Thymus (tissue), 11 donors: ENCODE results near the gene MFSD8. TPM values are rescaled to one million over a fixed set of nuclear protein-coding genes. Genes with fewer than 3 reads are reported as not detected.
"Not testable (repeated sequence)": the region's sequence is repeated elsewhere in the genome, so short reads cannot be mapped to it uniquely, and the experiment has no call there.

Experiments
- DNase-seq, 9 donors: peaks; one replicate each; pipeline ENCODE4 v3.0.0-alpha.2; 2013; ENCODE audit warnings: low spot score in 9 of 9, low read depth in 6 of 9, missing footprints in 1 of 9
- H3K27ac ChIP-seq, 2 donors: one replicate each; pipeline ENCODE4 v1.5.1; 2013; ENCODE audit warnings: control low read depth in 1 of 2, low read depth in 1 of 2, low read length in 1 of 2, mild to moderate bottlenecking in 1 of 2, moderate library complexity in 1 of 2
- H3K27me3 ChIP-seq, 2 donors: one replicate each; pipeline ENCODE4 v1.5.1; 2013; ENCODE audit warnings: low read length in 1 of 2; ENCODE audit not compliant: control insufficient read depth in 2 of 2, insufficient read depth in 1 of 2
- H3K36me3 ChIP-seq, 2 donors: one replicate each; pipeline ENCODE4 v1.5.1; 2013; ENCODE audit warnings: low read length in 1 of 2, mild to moderate bottlenecking in 1 of 2, moderate library complexity in 1 of 2; ENCODE audit not compliant: control insufficient read depth in 2 of 2, insufficient read depth in 2 of 2
- H3K4me1 ChIP-seq, 2 donors: one replicate each; pipeline ENCODE4 v1.5.1; 2013; ENCODE audit warnings: low read length in 2 of 2; ENCODE audit not compliant: control insufficient read depth in 2 of 2, insufficient read depth in 2 of 2
- H3K4me3 ChIP-seq, 2 donors: one replicate each; pipeline ENCODE4 v1.5.1; 2013; ENCODE audit warnings: low read length in 2 of 2, control low read depth in 1 of 2, mild to moderate bottlenecking in 1 of 2
- H3K9me3 ChIP-seq, 2 donors: one replicate each; pipeline ENCODE4 v1.5.1; 2013; ENCODE audit warnings: low read length in 1 of 2, mild to moderate bottlenecking in 1 of 2; ENCODE audit not compliant: control insufficient read depth in 2 of 2, insufficient read depth in 1 of 2
- WGBS: extraction: QIAGEN DNeasy Blood & Tissue Kit; methylation state at CpG from one replicate; pipeline ENCODE4 v1.1.7; 2013; 5-methylcytosine and 5-hydroxymethylcytosine counted together
- polyA plus RNA-seq: library from polyadenylated mRNA; stranded (reverse); fragments of 200-250 nt; gene quantifications from one replicate; pipeline ENCODE4 v1.2.3, GENCODE V29; 2013
- total RNA-seq: library from RNA; stranded (reverse); fragments of 120-200 nt; gene quantifications from one replicate; pipeline ENCODE4 v1.2.4, GENCODE V29; 2013
- donor health status: healthy.

Gene MFSD8
- total and polyA plus RNA-seq, 2 donors = 18.1 to 31.2 TPM

DNA sequence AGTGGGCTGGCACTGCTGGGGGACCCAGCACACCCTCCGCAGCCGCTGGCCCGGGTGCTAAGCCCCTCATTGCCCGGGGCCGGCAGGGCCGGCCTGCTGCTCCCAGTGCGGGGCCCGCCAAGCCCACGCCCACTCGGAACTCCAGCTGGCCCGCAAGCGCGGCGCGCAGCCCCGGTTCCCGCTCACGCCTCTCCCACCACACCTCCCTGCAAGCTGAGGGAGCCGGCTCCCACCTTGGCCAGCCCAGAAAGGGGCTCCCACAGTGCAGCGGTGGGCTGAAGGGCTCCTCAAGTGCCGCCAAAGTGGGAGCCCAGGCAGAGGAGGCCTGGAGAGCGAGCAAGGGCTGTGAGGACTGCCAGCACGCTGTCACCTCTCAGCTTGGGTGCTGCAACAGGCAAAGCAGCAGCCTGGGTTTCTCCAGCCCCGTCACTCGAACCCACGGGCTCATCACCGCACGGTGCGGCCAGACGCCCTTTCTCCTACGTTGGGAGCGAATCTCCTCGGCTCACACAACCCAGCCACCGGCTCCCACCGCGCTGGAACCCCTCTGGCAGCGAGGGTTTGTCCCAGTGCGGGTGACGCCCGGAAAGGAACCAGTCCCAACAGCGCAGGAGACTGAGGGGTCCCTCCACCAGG, 429 bp downstream of the MFSD8 start:
- not testable (repeated sequence) for DNase-seq, H3K4me1 ChIP-seq

DNA sequence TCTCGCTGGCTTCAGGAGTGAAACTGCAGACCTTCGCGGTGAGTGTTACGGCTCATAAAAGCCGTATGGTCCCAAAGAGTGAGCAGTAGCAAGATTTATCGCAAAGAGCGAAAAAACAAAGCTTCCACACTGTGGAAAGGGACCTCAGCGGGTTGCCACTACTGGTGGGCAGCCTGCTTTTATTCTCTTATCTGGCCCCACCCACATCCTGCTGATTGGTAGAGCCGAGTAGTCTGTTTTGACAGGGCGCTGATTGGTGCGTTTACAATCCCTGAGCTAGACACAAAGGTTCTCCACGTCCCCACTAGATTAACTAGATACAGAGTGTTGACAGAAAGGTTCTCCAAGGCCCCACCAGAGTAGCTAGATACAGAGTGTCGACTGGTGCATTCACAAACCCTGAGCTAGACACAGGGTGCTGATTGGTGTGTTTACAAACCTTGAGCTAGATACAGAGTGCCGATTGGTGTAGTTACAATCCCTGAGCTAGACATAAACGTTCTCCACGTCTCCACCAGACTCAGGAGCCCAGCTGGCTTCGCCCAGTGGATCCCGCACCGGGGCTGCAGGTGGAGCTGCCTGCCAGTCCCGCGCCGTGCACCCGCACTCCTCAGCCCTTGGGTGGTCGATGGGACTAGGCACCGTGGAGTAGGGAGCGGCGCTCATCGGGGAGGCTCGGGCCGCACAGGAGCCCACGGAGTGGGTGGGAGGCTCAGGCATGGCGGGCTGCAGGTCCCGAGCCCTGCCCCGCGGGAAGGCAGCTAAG, 1.2 kb downstream of the MFSD8 start:
- not testable (repeated sequence) for DNase-seq, H3K4me1 ChIP-seq, H3K9me3 ChIP-seq, H3K27ac ChIP-seq, H3K27me3 ChIP-seq, H3K36me3 ChIP-seq
- peak overlapping the region in 1 of 2 donors; percentile 73 for H3K4me3 ChIP-seq
- 60% methylated on average over 32 of the region's 35 CpGs for WGBS

More for the DNA sequence above, 429 bp downstream of the MFSD8 start:
- not testable (repeated sequence) for H3K36me3 ChIP-seq, H3K9me3 ChIP-seq, H3K27me3 ChIP-seq
- peak overlapping the region; percentile 96 to 97 for H3K27ac ChIP-seq
- WGBS = under 1% methylated on average over 41 of the region's 41 CpGs
- peak overlapping the region; percentile 73 to 97 for H3K4me3 ChIP-seq

GRCh38 chr4:127959794-127960193, 5.2 kb downstream of the MFSD8 start:
- H3K36me3 ChIP-seq = peaks cover 0 to 2% of the 10 kb centered on the region in 2 donors
- no peak overlapping the region for H3K27ac ChIP-seq
- WGBS = 95% methylated on average over 1 of the region's 1 CpG
- H3K27me3 ChIP-seq = no peaks in the 10 kb centered on the region
- no peak for DNase-seq
- no peaks in the 10 kb centered on the region for H3K4me1 ChIP-seq
- no peaks in the 10 kb centered on the region for H3K9me3 ChIP-seq
- H3K4me3 ChIP-seq = no peak overlapping the region

- no peak for DNase-seq
- Histone ChIP-seq H3K27me3 (no peaks in the 10 kb centered on the region), H3K4me1 (no peaks in the 10 kb centered on the region), H3K9me3 (no peaks in the 10 kb centered on the region), H3K36me3 (peaks cover 0 to 2% of the 10 kb centered on the region in 2 donors), H3K27ac (no peak overlapping the region), H3K4me3 (no peak overlapping the region)
- WGBS = 96% methylated on average over 2 of the region's 2 CpGs
These were observed 7.9 kb downstream of the MFSD8 start for GRCh38 chr4:127957105-127957504.

- Histone ChIP-seq H3K27ac (no peak overlapping the region), H3K9me3 (no peaks in the 10 kb centered on the region), H3K4me1 (no peaks in the 10 kb centered on the region), H3K4me3 (no peak overlapping the region), H3K27me3 (no peaks in the 10 kb centered on the region), H3K36me3 (peaks cover 0 to 4% of the 10 kb centered on the region in 2 donors)
- WGBS = 98% methylated on average over 1 of the region's 1 CpG
- DNase-seq = no peak
These were observed 28.0 kb downstream of the MFSD8 start for GRCh38 chr4:127936974-127937373.

DNA sequence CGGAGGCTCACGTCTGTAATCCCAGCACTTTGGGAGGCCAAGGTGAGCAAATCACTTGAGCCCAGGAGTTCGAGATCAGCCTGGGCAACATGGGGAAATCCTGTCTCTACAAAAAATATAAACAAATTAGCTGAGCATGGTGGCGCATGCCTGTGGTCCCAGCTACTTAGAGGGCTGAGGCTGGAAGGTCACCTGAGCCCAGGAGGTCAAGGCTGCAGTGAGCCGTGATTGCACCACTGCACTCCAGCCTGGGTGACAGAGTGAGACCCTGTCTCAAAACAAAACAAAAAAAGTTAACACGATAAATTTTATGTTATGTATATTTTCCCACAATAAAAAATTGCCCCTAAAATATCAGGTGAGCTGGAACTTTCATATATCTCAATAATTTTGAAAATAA, 33.1 kb downstream of the MFSD8 start:
- not testable (repeated sequence) for H3K27ac ChIP-seq, H3K4me1 ChIP-seq, H3K4me3 ChIP-seq, H3K9me3 ChIP-seq, DNase-seq, H3K36me3 ChIP-seq, H3K27me3 ChIP-seq
- 97% methylated on average over 6 of the region's 6 CpGs for WGBS

- H3K9me3 ChIP-seq = no peaks in the 10 kb centered on the region
- H3K4me3 ChIP-seq = no peak overlapping the region
- H3K27me3 ChIP-seq = no peaks in the 10 kb centered on the region
- H3K27ac ChIP-seq = no peak overlapping the region
- 98% methylated on average over 1 of the region's 1 CpG for WGBS
- peaks cover 5 to 10% of the 10 kb centered on the region in 2 donors for H3K36me3 ChIP-seq
- DNase-seq = no peak
- no peaks in the 10 kb centered on the region for H3K4me1 ChIP-seq
These were observed 34.8 kb downstream of the MFSD8 start for GRCh38 chr4:127930175-127930574.

GRCh38 chr4:127925720-127926119, 39.3 kb downstream of the MFSD8 start:
- WGBS = 100% methylated on average over 2 of the region's 2 CpGs
- H3K4me1 ChIP-seq, H3K27me3 ChIP-seq, H3K9me3 ChIP-seq, H3K27ac ChIP-seq, H3K4me3 ChIP-seq, DNase-seq: not testable (repeated sequence)
- peaks cover 10 to 22% of the 10 kb centered on the region in 2 donors for H3K36me3 ChIP-seq

DNA sequence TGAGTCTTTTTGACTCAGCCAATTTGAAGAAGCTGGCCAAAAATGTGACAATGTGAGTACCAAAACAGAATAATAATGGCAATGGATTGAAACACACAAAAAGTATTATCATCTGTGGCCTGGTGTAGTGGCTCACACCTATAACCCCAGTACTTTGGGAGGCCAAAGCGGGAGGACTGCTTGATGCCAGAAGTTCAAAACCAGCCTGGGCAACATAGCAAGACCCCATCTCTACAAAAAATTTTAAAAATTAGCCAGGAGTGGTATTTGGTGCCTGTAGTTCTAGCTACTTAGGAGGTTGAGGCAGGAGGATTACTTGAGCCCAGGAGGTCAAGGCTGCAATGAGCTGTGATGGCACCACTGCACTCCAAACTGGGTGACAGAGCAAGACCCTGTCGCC, 42.7 kb downstream of the MFSD8 start:
- Histone ChIP-seq H3K9me3 (no peaks in the 10 kb centered on the region), H3K4me1 (no peaks in the 10 kb centered on the region), H3K27ac (no peak overlapping the region), H3K4me3 (no peak overlapping the region), H3K36me3 (peaks cover 11 to 33% of the 10 kb centered on the region in 2 donors), H3K27me3 (no peaks in the 10 kb centered on the region)
- whole genome bisulfite sequencing = 100% methylated on average over 2 of the region's 2 CpGs
- DNase-seq = no peak
